Bronchial epithelial cell (primary cell): ENCODE measurements around the gene TMC7. TPM values are rescaled to one million over a fixed set of nuclear protein-coding genes. Genes with fewer than 3 reads are reported as not detected.

Source experiments
- DNase-seq: peaks from one replicate; pipeline ENCODE4 v3.0.0-alpha.2; 2010; ENCODE audit warnings: low read depth
- FAIRE-seq: peaks from 2 replicates; lab custom pipeline; 2011; peaks lifted over from hg19 to GRCh38; lab: Jason Lieb, UNC
- H3K27me3 ChIP-seq: 2 replicates; pipeline ENCODE4 v1.5.1; 2011; ENCODE audit warnings: low read length; ENCODE audit not compliant: control insufficient read depth, insufficient read depth
- H3K36me3 ChIP-seq: 2 replicates; pipeline ENCODE4 v1.5.1; 2011; ENCODE audit warnings: low read length; ENCODE audit not compliant: control insufficient read depth, insufficient read depth
- H3K4me3 ChIP-seq: 2 replicates; pipeline ENCODE4 v1.5.1; 2011; ENCODE audit warnings: mild to moderate bottlenecking, low read depth, low read length, control low read depth
- total RNA-seq: library from RNA; depleted of rRNA; stranded (reverse); fragments of >200 nt; gene quantifications from 2 replicates; pipeline ENCODE4 v1.2.1, GENCODE V29; 2014
- TF ChIP-seq, protein P1 (sequence below): IDR thresholded peaks from 2 replicates; pipeline ENCODE4 v1.5.1; 2011; ENCODE audit warnings: mild to moderate bottlenecking, moderate library complexity, low read length, control low read depth, inconsistent platforms; ENCODE audit not compliant: insufficient read depth, severe bottlenecking

Gene TMC7
- total RNA-seq, 1 donor from 2014 or later: 5.0 TPM

DNA sequence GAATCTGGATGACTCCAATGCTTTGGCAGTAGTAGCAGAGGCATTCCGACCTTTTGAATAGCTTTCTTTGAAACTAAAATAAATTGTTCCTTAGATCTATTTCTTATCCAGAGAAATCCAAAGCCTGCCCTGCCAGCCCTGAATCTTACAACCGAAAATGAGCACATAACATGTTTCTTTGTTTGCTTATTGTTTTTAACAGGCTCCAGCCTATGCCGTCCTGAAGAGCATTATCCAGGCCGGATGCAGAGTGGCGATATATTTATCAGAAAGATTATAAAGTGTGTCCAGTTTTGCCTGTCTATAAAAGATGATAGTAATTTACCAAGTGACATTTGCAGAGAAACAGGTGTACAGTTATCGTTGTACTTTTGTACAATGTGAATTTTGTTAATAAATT lies 94.1 kb downstream of the TMC7 start:
- Histone ChIP-seq H3K27me3 (no peaks in the 10 kb centered on the region), H3K36me3 (peaks cover 7% of the 10 kb centered on the region), H3K4me3 (no peak overlapping the region)
- FAIRE-seq (no peak), DNase-seq (no peak)
- TF ChIP-seq, protein P1, sequence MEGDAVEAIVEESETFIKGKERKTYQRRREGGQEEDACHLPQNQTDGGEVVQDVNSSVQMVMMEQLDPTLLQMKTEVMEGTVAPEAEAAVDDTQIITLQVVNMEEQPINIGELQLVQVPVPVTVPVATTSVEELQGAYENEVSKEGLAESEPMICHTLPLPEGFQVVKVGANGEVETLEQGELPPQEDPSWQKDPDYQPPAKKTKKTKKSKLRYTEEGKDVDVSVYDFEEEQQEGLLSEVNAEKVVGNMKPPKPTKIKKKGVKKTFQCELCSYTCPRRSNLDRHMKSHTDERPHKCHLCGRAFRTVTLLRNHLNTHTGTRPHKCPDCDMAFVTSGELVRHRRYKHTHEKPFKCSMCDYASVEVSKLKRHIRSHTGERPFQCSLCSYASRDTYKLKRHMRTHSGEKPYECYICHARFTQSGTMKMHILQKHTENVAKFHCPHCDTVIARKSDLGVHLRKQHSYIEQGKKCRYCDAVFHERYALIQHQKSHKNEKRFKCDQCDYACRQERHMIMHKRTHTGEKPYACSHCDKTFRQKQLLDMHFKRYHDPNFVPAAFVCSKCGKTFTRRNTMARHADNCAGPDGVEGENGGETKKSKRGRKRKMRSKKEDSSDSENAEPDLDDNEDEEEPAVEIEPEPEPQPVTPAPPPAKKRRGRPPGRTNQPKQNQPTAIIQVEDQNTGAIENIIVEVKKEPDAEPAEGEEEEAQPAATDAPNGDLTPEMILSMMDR: no peak

DNA sequence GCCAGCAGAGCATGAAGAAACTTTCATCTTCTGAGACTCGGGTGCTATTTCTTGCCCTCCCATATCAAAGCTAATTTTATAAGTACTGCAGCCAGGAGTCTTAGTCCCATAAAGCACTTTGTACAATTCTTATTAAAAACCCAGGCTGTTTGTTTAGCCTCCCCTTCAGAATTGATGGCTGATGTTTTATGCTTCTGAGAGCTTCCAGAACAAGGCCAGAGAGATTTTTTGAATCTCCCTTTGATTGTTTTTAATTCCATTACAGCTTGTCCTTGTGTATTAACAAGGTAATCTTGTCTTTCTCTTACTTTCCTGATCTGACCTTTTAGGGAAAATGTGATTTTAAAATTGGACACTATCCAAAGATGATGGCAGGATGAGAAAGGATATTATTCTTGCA lies 99.9 kb downstream of the TMC7 start:
- DNase-seq (no peak), FAIRE-seq (no peak)
- no peaks in the 10 kb centered on the region for H3K27me3 ChIP-seq
- TF ChIP-seq, protein P1: no peak
- no peak overlapping the region for H3K4me3 ChIP-seq
- H3K36me3 ChIP-seq: peaks cover 1% of the 10 kb centered on the region

DNA sequence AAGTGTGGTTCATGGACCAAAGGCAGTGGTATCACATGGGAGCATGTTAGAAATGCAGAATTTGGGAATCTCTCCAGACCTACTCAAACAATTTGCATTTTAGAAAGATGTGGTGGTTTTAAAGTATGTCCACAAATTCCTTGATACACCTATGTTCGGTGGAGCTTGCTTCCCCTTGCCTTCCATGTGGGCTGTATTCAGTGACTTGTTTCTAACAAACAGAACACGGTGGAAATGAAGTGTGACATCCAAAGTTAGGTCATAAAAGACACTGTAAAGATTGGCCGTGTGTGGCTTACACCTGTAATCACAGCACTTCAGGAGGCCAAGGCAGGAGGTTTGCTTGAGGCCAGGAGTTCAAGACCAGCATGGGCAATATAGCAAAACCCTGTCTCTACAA lies 100.4 kb downstream of the TMC7 start:
- Histone ChIP-seq H3K4me3 (no peak overlapping the region), H3K27me3 (no peaks in the 10 kb centered on the region), H3K36me3 (no peaks in the 10 kb centered on the region)
- FAIRE-seq (no peak), DNase-seq (no peak)
- TF ChIP-seq, protein P1: no peak

DNA sequence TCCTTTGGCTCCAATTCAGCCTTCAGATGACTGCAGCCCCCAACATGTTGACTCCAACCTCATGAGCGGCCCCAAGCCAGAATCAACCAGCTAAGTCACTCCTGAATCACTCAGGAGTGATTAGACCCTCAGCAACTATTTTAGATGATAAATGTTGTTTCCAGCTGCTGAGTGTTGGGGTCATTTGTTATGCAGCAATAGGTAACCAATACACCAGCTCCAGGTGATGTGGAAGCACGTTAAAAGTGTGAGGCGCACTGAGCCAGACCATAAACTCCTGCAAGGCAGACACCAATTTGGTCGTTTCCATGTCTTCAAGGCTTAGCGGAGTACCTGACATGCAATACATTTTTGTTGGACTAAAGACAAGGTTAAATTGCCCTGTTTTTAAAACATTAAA lies 101.1 kb downstream of the TMC7 start:
- Histone ChIP-seq H3K27me3 (no peaks in the 10 kb centered on the region), H3K4me3 (no peak overlapping the region), H3K36me3 (no peaks in the 10 kb centered on the region)
- TF ChIP-seq, protein P1: no peak
- FAIRE-seq (no peak), DNase-seq (no peak)

DNA sequence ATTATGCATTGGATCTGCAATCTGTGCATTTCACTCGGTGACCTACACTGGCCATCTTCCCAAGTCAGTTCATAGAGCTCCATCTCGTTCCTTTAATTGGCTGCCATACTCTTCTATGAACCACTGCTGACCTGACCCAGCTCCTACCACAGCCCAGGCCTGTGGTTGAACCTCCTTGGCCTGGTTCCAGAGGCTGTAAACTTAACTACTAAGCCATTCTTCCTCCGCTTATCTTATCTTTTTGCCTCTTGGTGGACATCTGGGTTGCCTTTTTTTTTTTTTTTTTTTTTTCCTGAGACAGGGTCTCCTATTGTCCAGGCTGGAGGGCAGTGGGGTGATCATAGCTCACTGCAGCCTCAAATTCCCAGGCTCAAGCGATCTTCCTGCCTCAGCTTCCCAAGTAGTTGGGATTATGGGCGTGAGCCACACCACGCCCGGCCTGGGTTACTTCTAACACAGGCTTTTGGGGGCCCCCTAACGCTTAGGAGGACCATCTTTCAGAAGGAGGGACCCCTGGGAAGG lies 102.0 kb downstream of the TMC7 start:
- no peaks in the 10 kb centered on the region for H3K27me3 ChIP-seq
- TF ChIP-seq, protein P1: no peak
- no peak overlapping the region for H3K4me3 ChIP-seq
- DNase-seq: no peak
- H3K36me3 ChIP-seq: no peaks in the 10 kb centered on the region
- no peak for FAIRE-seq

DNA sequence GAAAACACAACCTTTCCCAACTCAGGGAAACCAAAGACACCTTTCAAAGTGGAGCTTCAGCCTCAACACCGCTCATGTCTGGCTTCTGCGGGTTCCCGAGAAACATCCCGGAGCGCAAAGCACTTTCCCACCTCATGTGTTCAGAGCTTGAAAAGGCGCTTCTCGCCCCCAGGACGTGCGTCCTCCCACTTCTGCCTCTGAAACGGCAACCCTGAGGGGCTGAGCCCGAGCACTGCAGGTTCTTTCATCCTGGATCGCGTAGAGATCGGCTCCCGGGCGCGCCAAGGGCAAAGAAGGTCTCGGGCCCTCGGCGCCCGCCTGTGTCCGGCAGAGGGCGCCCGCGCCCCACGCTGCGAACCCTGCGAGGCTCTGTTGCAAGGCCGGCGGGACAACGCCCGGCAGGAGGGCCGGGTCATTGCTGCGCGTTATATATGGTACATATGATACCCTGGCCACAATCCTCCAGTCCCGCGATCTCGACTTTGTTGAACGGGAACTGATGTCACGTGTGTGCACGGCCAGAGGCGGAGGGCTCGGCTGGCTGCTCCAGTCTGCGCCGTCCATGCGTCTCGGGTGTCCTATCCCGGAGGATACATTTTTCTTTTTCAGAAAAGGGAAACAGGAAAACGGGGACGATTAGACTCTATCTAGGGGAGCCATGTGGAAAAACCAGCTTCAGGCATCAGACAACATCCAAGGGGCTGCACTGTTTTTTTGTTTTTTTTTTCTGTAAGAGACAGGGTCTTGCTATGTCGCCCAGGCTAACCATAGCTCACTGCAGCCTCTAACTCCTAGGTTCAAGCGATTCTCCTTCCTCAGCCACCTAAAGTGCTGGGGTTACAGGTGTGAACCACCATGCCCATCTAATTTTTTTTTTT lies 102.8 kb downstream of the TMC7 start:
- TF ChIP-seq, protein P1: peak; percentile 98
- no peak for FAIRE-seq
- Histone ChIP-seq H3K36me3 (no peaks in the 10 kb centered on the region), H3K4me3 (peak overlapping the region; percentile 19), H3K27me3 (no peaks in the 10 kb centered on the region)
- DNase-seq: peak; percentile 62
